Measurements from ENCODE around the gene DNAH11. TPM values are rescaled to one million over a fixed set of nuclear protein-coding genes. Genes with fewer than 3 reads are reported as not detected.

DNAH11 gene
- total RNA-seq, 2 donors from 2014 or later, result 1.6 to 13.3 TPM

DNA sequence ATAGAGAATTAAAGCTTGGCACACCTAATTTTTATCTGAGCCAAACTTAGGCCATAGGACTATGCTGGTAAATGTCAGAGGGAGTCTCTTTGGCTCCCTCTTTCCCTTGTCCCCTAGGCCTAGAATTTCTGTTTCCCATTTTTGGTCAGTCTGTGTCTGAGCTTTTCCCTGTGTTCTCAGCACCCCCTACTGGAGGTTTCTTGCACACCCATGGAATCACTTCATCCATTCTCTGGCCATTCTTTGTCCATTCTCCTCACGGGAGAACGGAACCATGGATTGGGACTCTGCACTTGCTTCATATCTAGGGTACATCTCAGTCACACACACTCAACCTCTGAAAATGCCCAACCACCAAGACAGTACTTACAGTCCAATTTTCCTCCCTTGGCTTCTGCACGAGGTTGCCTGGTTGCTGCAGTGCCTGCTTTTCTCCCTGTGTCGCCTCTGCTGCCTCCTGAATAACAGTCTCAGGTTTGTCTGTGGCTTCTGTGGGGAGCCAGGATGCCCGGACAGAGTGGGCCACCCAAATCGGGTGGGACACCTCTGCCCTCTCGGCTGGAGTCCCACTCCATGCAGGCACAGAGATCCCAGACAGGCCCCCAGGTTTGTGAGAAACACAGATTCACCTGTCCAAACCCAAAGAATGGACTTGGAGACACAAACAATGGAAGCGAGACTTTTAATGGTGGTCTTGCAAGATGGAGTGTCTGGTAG, 35.1 kb upstream of the DNAH11 start:
- WGBS, result 88% methylated on average over 8 of the region's 8 CpGs
- no peak overlapping the region for H3K4me3 ChIP-seq
- peak; percentile 18 for DNase-seq (ENCODE audit: low spot score)

DNA sequence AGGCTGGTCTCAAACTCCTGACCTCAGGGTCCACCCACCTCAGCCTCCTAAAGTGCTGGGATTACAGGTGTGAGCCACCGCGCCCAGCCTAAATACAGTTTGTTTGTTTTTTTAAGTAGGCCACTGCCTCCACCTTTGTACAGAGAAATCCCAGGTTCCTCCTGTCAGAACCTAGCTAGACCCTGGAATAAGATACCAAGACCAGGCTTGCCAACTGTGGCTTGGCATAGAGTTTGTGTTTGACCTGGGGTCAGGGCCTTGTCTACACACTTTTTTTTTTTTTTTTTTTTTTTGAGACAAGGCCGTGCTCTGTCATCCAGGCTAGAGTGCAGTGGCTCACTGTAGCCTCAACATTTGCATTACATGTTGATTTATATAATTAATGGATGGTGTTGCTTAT, 34.3 kb upstream of the DNAH11 start:
- intact Hi-C loops (cut with DNase I), result loop anchor here (5.0 kb wide), 1 partner anchor 251 kb away; no protein-coding TSS in a partner anchor
- WGBS, result 97% methylated on average over 3 of the region's 3 CpGs

More for the DNA sequence above, 35.1 kb upstream of the DNAH11 start:
- Histone ChIP-seq H3K27me3 (replicated peaks; ENCODE audit: insufficient read depth) (no peaks in the 10 kb centered on the region), H3K4me1 (replicated peaks) (no peaks in the 10 kb centered on the region), H3K9me3 (no peaks in the 10 kb centered on the region), H3K27ac (no peak overlapping the region), H3K36me3 (no peaks in the 10 kb centered on the region)
- intact Hi-C loops (cut with DNase I), result loop anchor here (5.0 kb wide), 1 partner anchor 250 kb away; no protein-coding TSS in a partner anchor
- TF ChIP-seq, protein P1, sequence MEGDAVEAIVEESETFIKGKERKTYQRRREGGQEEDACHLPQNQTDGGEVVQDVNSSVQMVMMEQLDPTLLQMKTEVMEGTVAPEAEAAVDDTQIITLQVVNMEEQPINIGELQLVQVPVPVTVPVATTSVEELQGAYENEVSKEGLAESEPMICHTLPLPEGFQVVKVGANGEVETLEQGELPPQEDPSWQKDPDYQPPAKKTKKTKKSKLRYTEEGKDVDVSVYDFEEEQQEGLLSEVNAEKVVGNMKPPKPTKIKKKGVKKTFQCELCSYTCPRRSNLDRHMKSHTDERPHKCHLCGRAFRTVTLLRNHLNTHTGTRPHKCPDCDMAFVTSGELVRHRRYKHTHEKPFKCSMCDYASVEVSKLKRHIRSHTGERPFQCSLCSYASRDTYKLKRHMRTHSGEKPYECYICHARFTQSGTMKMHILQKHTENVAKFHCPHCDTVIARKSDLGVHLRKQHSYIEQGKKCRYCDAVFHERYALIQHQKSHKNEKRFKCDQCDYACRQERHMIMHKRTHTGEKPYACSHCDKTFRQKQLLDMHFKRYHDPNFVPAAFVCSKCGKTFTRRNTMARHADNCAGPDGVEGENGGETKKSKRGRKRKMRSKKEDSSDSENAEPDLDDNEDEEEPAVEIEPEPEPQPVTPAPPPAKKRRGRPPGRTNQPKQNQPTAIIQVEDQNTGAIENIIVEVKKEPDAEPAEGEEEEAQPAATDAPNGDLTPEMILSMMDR (IDR thresholded peaks at IDR 0.05), result peak in 3 of 4 experiments; percentile 50 to 62 (median 56)
- no peak for TF ChIP-seq POLR2AphosphoS5 (IDR thresholded peaks at IDR 0.05)
- no peak for TF ChIP-seq POLR2A (IDR thresholded peaks at IDR 0.05)

DNA sequence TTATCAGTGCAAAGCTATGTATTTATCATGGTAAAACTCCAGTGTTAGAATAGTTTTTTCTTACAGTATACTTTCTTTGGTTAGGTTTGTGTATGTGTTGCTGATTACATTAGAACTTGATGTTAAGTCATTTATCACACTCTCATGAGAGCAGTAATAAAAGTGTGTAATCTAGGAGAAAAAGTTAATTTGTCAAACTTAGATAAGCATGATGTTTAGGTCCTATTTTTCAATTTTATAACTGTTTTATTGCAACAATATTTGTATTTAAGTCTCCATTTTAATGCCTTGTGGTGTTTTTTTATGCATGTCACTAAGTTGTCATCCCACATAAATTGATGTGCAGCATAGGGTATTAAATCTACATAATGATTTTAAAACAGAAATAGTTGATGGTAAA, 28.8 kb upstream of the DNAH11 start:
- H3K27ac ChIP-seq, result no peak overlapping the region
- no peak overlapping the region for H3K4me3 ChIP-seq
- no peaks in the 10 kb centered on the region for H3K27me3 ChIP-seq (replicated peaks; ENCODE audit: insufficient read depth)
- H3K9me3 ChIP-seq, result no peaks in the 10 kb centered on the region
- no peaks in the 10 kb centered on the region for H3K4me1 ChIP-seq (replicated peaks)
- intact Hi-C loops (cut with DNase I), result no loop called here
- TF ChIP-seq, protein P1 (IDR thresholded peaks at IDR 0.05), result no peak
- TF ChIP-seq POLR2AphosphoS5 (IDR thresholded peaks at IDR 0.05) (no peak), POLR2A (IDR thresholded peaks at IDR 0.05) (no peak)
- no peak for DNase-seq (ENCODE audit: low spot score)
- no peaks in the 10 kb centered on the region for H3K36me3 ChIP-seq

More for the DNA sequence above, 34.3 kb upstream of the DNAH11 start:
- TF ChIP-seq POLR2A (IDR thresholded peaks at IDR 0.05) (no peak), POLR2AphosphoS5 (IDR thresholded peaks at IDR 0.05) (no peak)
- TF ChIP-seq, protein P1 (IDR thresholded peaks at IDR 0.05), result no peak
- no peak overlapping the region for H3K4me3 ChIP-seq
- no peaks in the 10 kb centered on the region for H3K9me3 ChIP-seq
- H3K4me1 ChIP-seq (replicated peaks), result no peaks in the 10 kb centered on the region
- DNase-seq (ENCODE audit: low spot score), result no peak
- no peaks in the 10 kb centered on the region for H3K36me3 ChIP-seq
- no peaks in the 10 kb centered on the region for H3K27me3 ChIP-seq (replicated peaks; ENCODE audit: insufficient read depth)
- H3K27ac ChIP-seq, result no peak overlapping the region

DNA sequence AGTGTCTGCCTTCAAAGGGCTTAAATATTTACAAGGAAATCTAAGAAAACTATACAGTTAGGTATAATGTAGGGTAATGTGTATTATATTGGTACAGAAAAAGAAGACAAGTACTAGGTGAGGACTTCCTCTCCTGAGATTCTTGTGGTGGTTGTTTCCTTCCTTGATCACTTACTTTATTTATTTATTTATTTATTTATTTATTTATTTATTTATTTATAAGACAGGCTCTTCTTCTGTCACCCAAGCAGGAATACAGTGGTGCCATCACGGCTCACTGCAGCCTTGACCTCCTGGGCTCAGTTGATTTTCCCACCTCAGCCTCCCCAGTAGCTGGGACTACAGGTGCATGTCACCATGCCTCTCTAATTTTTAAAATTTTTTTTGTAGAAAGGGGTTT, 18.2 kb upstream of the DNAH11 start:
- no peaks in the 10 kb centered on the region for H3K4me1 ChIP-seq (replicated peaks)
- WGBS, result 93% methylated on average over 1 of the region's 1 CpG

More for the DNA sequence above, 18.2 kb upstream of the DNAH11 start:
- Histone ChIP-seq H3K27ac (no peak overlapping the region), H3K9me3 (no peaks in the 10 kb centered on the region), H3K4me3 (no peak overlapping the region), H3K27me3 (replicated peaks; ENCODE audit: insufficient read depth) (no peaks in the 10 kb centered on the region), H3K36me3 (no peaks in the 10 kb centered on the region)
- intact Hi-C loops (cut with DNase I), result no loop called here
- TF ChIP-seq, protein P1 (IDR thresholded peaks at IDR 0.05), result no peak
- no peak for DNase-seq (ENCODE audit: low spot score)

All from prostate gland (tissue), 2 donors.